GM12878 (cell line): ENCODE measurements around the gene COX17. TPM values are rescaled to one million over a fixed set of nuclear protein-coding genes. Genes with fewer than 3 reads are reported as not detected.

ENCODE experiments used
- ATAC-seq: fragments of 200-7000 bp; cut with Tn5 transposase; 3 replicates; pipeline ENCODE4 v1.9.1; 2020; ENCODE audit warnings: mild to moderate bottlenecking, moderate library complexity
- BruUV-seq: library from RNA; stranded (reverse); fragments of 400-500 nt; replicated peaks from 2 replicates; lab custom pipeline; 2021; lab: Mats Ljungman, UMichigan
- CTCF ChIA-PET: fragments of 300-600 bp; sonication (Branson Sonifier 250); formaldehyde crosslinking; extraction: SDS; loops from one replicate; lab custom pipeline; 2021; ENCODE audit warnings: inconsistent platforms; lab: Yijun Ruan, JAX
- POLR2A ChIA-PET: fragments of 350-600 bp; formaldehyde crosslinking; extraction: SDS; loops from one replicate; lab custom pipeline; 2021; ENCODE audit warnings: inconsistent platforms; lab: Charles Lee
- RAD21 ChIA-PET: fragments of 300-600 bp; sonication (Branson Sonifier 250); formaldehyde crosslinking; loops from one replicate; lab custom pipeline; 2023; ENCODE audit warnings: antibody characterized with exemption; ENCODE audit not compliant: unreplicated experiment; lab: Charles Lee
- SMC1A ChIA-PET: fragments of 300-600 bp; sonication (Branson Sonifier 250); formaldehyde crosslinking; loops from one replicate; lab custom pipeline; 2023; ENCODE audit not compliant: unreplicated experiment, uncharacterized antibody; lab: Charles Lee
- DNase-seq: peaks from one replicate; pipeline ENCODE4 v3.0.0-alpha.2; 2011; ENCODE audit warnings: low read depth, low spot score
- FAIRE-seq: peaks from 3 replicates; lab custom pipeline; 2011; peaks lifted over from hg19 to GRCh38; lab: Jason Lieb, UNC
- H2AFZ ChIP-seq: 2 replicates; pipeline ENCODE4 v1.6.0; 2011; ENCODE audit warnings: low read depth, low read length, control low read depth; ENCODE audit not compliant: control insufficient read depth
- H3K27ac ChIP-seq: 2 replicates; pipeline ENCODE4 v1.5.1; 2011; ENCODE audit warnings: control low read depth; ENCODE audit not compliant: control insufficient read depth, insufficient read depth
- H3K27me3 ChIP-seq, 2 experiments: replicated peaks in 1 of 2; 2 replicates each; pipeline versions ENCODE4 v1.6.0 to v1.6.1; 2011; ENCODE audit warnings: low read length in 1 of 2; ENCODE audit not compliant: control insufficient read depth in 2 of 2, insufficient read depth in 2 of 2
- H3K36me3 ChIP-seq, 2 experiments: 2 replicates each; pipeline ENCODE4 v1.5.1; 2011; ENCODE audit warnings: low read length in 1 of 2; ENCODE audit not compliant: control insufficient read depth in 2 of 2, insufficient read depth in 2 of 2
- H3K4me1 ChIP-seq: 2 replicates; pipeline ENCODE4 v1.6.1; 2011; ENCODE audit warnings: mild to moderate bottlenecking, low read length, moderate library complexity, mixed read lengths; ENCODE audit not compliant: control insufficient read depth, insufficient read depth
- H3K4me2 ChIP-seq: 2 replicates; pipeline ENCODE4 v1.6.0; 2011; ENCODE audit warnings: control low read depth; ENCODE audit not compliant: control insufficient read depth, insufficient read depth
- H3K4me3 ChIP-seq: fragments of 200-600 bp; sonication (generic); 2 replicates; pipeline ENCODE4 v1.5.1; 2016
- H3K79me2 ChIP-seq: 2 replicates; pipeline ENCODE4 v1.6.0; 2011; ENCODE audit warnings: low read length; ENCODE audit not compliant: control insufficient read depth, insufficient read depth
- H3K9ac ChIP-seq: 2 replicates; pipeline ENCODE4 v1.8.0; 2011; ENCODE audit warnings: low read length, control low read depth, mixed read lengths; ENCODE audit not compliant: control insufficient read depth, insufficient read depth
- H3K9me3 ChIP-seq: replicated peaks from 3 replicates; pipeline ENCODE4 v1.5.1; 2011; ENCODE audit warnings: mild to moderate bottlenecking, low read length; ENCODE audit not compliant: control insufficient read depth, insufficient read depth
- H4K20me1 ChIP-seq: 2 replicates; pipeline ENCODE4 v1.6.0; 2011; ENCODE audit not compliant: control insufficient read depth, insufficient read depth
- ATF3 ChIP-seq: IDR thresholded peaks from 2 replicates; pipeline ENCODE4 v1.6.1; 2011; ENCODE audit warnings: low read depth, mild to moderate bottlenecking, low read length, moderate library complexity, borderline replicate concordance; ENCODE audit errors: extremely low read depth
- ATF7 ChIP-seq: fragments of 450-650 bp; IDR thresholded peaks from 2 replicates; pipeline ENCODE4 v1.6.1; 2016; ENCODE audit warnings: low read depth, mild to moderate bottlenecking
- CBX5 ChIP-seq: sonication (generic); IDR thresholded peaks from 2 replicates; pipeline ENCODE4 v1.6.1; 2016; ENCODE audit warnings: low read depth, moderate library complexity, mild to moderate bottlenecking, inconsistent platforms
- EED ChIP-seq: sonication (generic); IDR thresholded peaks from 2 replicates; pipeline ENCODE4 v1.6.1; 2016; ENCODE audit warnings: antibody characterized with exemption, low read depth
- FOXM1 ChIP-seq: IDR thresholded peaks from 2 replicates; pipeline ENCODE4 v1.6.1; 2012; ENCODE audit warnings: low read depth, mild to moderate bottlenecking, inconsistent platforms, low read length, moderate library complexity
- IKZF1 ChIP-seq: fragments of 450-650 bp; conservative IDR thresholded peaks from 2 replicates; pipeline ENCODE4 v1.6.1; 2017; ENCODE audit warnings: antibody characterized with exemption, mild to moderate bottlenecking
- IKZF2 ChIP-seq, 2 experiments: fragments of 450-650 bp; IDR thresholded peaks; 2 replicates each; pipeline ENCODE4 v1.6.1; 2017; ENCODE audit warnings: mild to moderate bottlenecking in 2 of 2, moderate library complexity in 2 of 2
- LARP7 ChIP-seq: fragments of 450-650 bp; IDR thresholded peaks from 2 replicates; pipeline ENCODE4 v1.6.1; 2017; ENCODE audit warnings: mild to moderate bottlenecking
- MEF2A ChIP-seq: IDR thresholded peaks from 2 replicates; pipeline ENCODE4 v1.6.1; 2011; ENCODE audit warnings: low read depth, mild to moderate bottlenecking, low read length, moderate library complexity; ENCODE audit not compliant: insufficient read depth
- MYC ChIP-seq: IDR thresholded peaks from 2 replicates; pipeline ENCODE4 v1.6.1; 2011; ENCODE audit warnings: mild to moderate bottlenecking, low read length, moderate library complexity, inconsistent platforms; ENCODE audit not compliant: insufficient read depth, insufficient replicate concordance, insufficient read length, severe bottlenecking
- NBN ChIP-seq: fragments of 450-650 bp; IDR thresholded peaks from 2 replicates; pipeline ENCODE4 v1.6.1; 2016
- NFIC ChIP-seq: IDR thresholded peaks from 2 replicates; pipeline ENCODE4 v1.6.1; 2012; ENCODE audit warnings: low read depth, mild to moderate bottlenecking, inconsistent platforms, low read length, moderate library complexity
- NR2C2 ChIP-seq: IDR thresholded peaks from 2 replicates; pipeline ENCODE4 v1.6.1; 2011; ENCODE audit warnings: borderline replicate concordance, low read depth; ENCODE audit not compliant: control insufficient read depth, insufficient read length
- NRF1 ChIP-seq: conservative IDR thresholded peaks from 2 replicates; pipeline ENCODE4 v1.6.1; 2011; ENCODE audit warnings: mild to moderate bottlenecking, low read depth, low read length, improper control_type of control experiment
- POLR2AphosphoS5 ChIP-seq: IDR thresholded peaks from 2 replicates; pipeline ENCODE4 v1.6.1; 2011; ENCODE audit warnings: mild to moderate bottlenecking, low read length, inconsistent platforms
- RELA ChIP-seq: fragments of 450-650 bp; IDR thresholded peaks from 2 replicates; pipeline ENCODE4 v1.8.0; 2014; ENCODE audit warnings: borderline replicate concordance; ENCODE audit not compliant: partially characterized antibody
- RUNX3 ChIP-seq: IDR thresholded peaks from 2 replicates; pipeline ENCODE4 v1.6.1; 2012; ENCODE audit warnings: low read length, inconsistent platforms
- SUZ12 ChIP-seq: fragments of 200-600 bp; sonication (generic); IDR thresholded peaks from one replicate; pipeline ENCODE4 v1.6.1; 2018; ENCODE audit warnings: antibody characterized with exemption, mild to moderate bottlenecking; ENCODE audit not compliant: unreplicated experiment
- ZNF217 ChIP-seq: fragments of 450-650 bp; IDR thresholded peaks from 2 replicates; pipeline ENCODE4 v1.6.1; 2017; ENCODE audit warnings: antibody characterized with exemption, mild to moderate bottlenecking
- WGBS: methylation state at CpG from one replicate; pipeline ENCODE4 v1.1.6; 2016; ENCODE audit warnings: low lambda C conversion rate; ENCODE audit not compliant: insufficient replicate concordance, insufficient coverage; ENCODE audit errors: missing lambda C conversion rate; 5-methylcytosine and 5-hydroxymethylcytosine counted together
- in situ Hi-C: fragments of 300-500 bp; cut with MboI; formaldehyde crosslinking; loops from 9 replicates; pipeline ENCODE4 v1.14.3; 2018; ENCODE audit warnings: mixed read lengths
- intact Hi-C: fragments of 100-400 bp; cut with micrococcal nuclease; formaldehyde crosslinking; loops from one replicate; pipeline ENCODE4 v1.14.2; 2022; ENCODE audit not compliant: unreplicated experiment
- polyA plus RNA-seq, 11 experiments: library from polyadenylated mRNA; depleted of rRNA in 4 of 11; unstranded in 6 of 11; stranded (reverse) in 5 of 11; fragments of >200 nt; fragmentation: Nextera tagmentation in 4 of 11; fragmentation: Illumina TruSeq in 1 of 11; extraction: Ambion mirVana in 4 of 11; extraction: Trizol in 1 of 11; gene quantifications; 1 replicate in 1 of 11; 2 replicates in 10 of 11; pipeline versions ENCODE4 v1.2.1 to v1.2.3, GENCODE V29; 2011 to 2016; ENCODE audit warnings: inconsistent platforms in 2 of 11, missing spikeins in 2 of 11, low read depth in 1 of 11
- total RNA-seq, 4 experiments: library from RNA; depleted of rRNA in 3 of 4; stranded (reverse); fragments of >200 nt in 3 of 4; fragmentation: Illumina TruSeq in 1 of 4; extraction: Trizol in 1 of 4; gene quantifications; 2 replicates each; pipeline versions ENCODE4 v1.2.1 to v1.2.3, GENCODE V29; 2013 to 2021
- TF ChIP-seq, protein P1 (sequence below): IDR thresholded peaks from 2 replicates; pipeline ENCODE4 v1.6.1; 2012; ENCODE audit warnings: low read depth, low read length, improper control_type of control experiment
- TF ChIP-seq, protein P2 (sequence below): fragments of 450-650 bp; IDR thresholded peaks from 2 replicates; pipeline ENCODE4 v1.6.1; 2017; ENCODE audit warnings: mild to moderate bottlenecking, moderate library complexity

COX17 gene
- total and polyA plus RNA-seq, 10 of the 15 experiments (the other 5 are each of a cell fraction or from before 2014, with no cell fraction given): 111 to 717 (median 243) TPM

DNA sequence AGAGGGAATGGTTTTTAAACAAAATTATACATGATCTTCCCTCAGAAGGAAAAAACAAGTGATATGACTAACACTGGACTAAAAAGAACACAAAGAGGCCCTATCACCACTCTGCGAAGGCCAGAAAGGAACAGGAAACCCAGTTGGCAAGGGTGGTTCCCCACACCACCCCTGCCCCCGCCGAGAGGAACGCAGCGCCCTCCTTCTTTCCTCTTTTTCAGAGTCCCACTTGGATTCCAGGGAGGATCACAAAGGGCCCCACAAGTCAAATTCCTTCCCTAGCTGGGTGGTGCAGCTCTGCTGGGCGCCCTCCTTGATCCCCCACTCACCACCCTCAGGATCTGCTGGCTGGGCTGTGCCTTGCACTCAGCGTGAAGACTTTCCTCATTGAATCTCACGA lies 49.7 kb downstream of the COX17 start:
- peak; percentile 34 for DNase-seq
- CTCF ChIA-PET: interaction anchor here (0.5 to 3.5 kb wide), 15 partner anchors 9 to 356 kb away, joined by 3 to 42 read pairs (median 5); partner anchors contain the start of genes CD80 and COX17
- Histone ChIP-seq H3K36me3 (no peaks in the 10 kb centered on the region; a peak in 1 of 4 replicates), H3K4me2 (peak overlapping the region; percentile 60), H3K9me3 (peaks cover 2% of the 10 kb centered on the region; the same call in 1 of the 3 replicates), H3K27me3 (no peaks in the 10 kb centered on the region), H4K20me1 (no peaks in the 10 kb centered on the region), H3K27ac (peak overlapping the region; percentile 84), H3K4me1 (peaks cover 49% of the 10 kb centered on the region), H3K4me3 (0 out of 2 replicates have a peak overlapping the region, but pooled peaks have one; percentile 11), H3K79me2 (no peaks in the 10 kb centered on the region), H3K9ac (peak overlapping the region; percentile 41), H2AFZ (peak overlapping the region; percentile 71)
- ATAC-seq: peak; percentile 56
- SMC1A ChIA-PET: interaction anchor here (0.6 to 9.4 kb wide), 21 partner anchors 10 to 322 kb away, joined by 3 to 128 read pairs (median 5); partner anchors contain the start of gene COX17
- RAD21 ChIA-PET: interaction anchor here (1.1 to 7.8 kb wide), 11 partner anchors 9 to 129 kb away, joined by 3 to 103 read pairs (median 6); partner anchors contain the start of genes COX17 and TIMMDC1
- POLR2A ChIA-PET: interaction anchor here (1.3 to 6.1 kb wide), 6 partner anchors 10 to 67 kb away, joined by 3 to 103 read pairs (median 7); partner anchors contain the start of genes COX17 and PLA1A
- in situ Hi-C loops (no loop called here), intact Hi-C loops (no loop called here)
- 12% methylated on average over 8 of the region's 8 CpGs for WGBS
- no TSS peak for BruUV-seq
- no peak for FAIRE-seq
- TF ChIP-seq NFIC: peak; percentile 41; the same call in 1 of the 2 replicates
- peak; percentile 44 to 69; a peak in 3 of 4 replicates for TF ChIP-seq IKZF2 (IDR thresholded peaks at IDR 0.05)
- TF ChIP-seq POLR2AphosphoS5: 0 out of 2 replicates have a peak, but pooled peaks have one; percentile 4
- TF ChIP-seq RUNX3: no peak
- TF ChIP-seq EED: peak; percentile 71
- no peak for TF ChIP-seq ZNF217
- TF ChIP-seq MEF2A: 0 out of 2 replicates have a peak, but pooled peaks have one; percentile 5
- no peak for TF ChIP-seq MYC
- TF ChIP-seq ATF7: no peak
- TF ChIP-seq IKZF1: peak; percentile 50
- no peak for TF ChIP-seq FOXM1
- TF ChIP-seq LARP7: no peak
- peak; percentile 19 for TF ChIP-seq RELA
- TF ChIP-seq NRF1: no peak
- 0 out of 2 replicates have a peak, but pooled peaks have one; percentile 35 for TF ChIP-seq NBN
- TF ChIP-seq NR2C2: no peak
- TF ChIP-seq SUZ12: no peak
- TF ChIP-seq, protein P1, sequence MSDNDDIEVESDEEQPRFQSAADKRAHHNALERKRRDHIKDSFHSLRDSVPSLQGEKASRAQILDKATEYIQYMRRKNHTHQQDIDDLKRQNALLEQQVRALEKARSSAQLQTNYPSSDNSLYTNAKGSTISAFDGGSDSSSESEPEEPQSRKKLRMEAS: no peak
- TF ChIP-seq, protein P2, sequence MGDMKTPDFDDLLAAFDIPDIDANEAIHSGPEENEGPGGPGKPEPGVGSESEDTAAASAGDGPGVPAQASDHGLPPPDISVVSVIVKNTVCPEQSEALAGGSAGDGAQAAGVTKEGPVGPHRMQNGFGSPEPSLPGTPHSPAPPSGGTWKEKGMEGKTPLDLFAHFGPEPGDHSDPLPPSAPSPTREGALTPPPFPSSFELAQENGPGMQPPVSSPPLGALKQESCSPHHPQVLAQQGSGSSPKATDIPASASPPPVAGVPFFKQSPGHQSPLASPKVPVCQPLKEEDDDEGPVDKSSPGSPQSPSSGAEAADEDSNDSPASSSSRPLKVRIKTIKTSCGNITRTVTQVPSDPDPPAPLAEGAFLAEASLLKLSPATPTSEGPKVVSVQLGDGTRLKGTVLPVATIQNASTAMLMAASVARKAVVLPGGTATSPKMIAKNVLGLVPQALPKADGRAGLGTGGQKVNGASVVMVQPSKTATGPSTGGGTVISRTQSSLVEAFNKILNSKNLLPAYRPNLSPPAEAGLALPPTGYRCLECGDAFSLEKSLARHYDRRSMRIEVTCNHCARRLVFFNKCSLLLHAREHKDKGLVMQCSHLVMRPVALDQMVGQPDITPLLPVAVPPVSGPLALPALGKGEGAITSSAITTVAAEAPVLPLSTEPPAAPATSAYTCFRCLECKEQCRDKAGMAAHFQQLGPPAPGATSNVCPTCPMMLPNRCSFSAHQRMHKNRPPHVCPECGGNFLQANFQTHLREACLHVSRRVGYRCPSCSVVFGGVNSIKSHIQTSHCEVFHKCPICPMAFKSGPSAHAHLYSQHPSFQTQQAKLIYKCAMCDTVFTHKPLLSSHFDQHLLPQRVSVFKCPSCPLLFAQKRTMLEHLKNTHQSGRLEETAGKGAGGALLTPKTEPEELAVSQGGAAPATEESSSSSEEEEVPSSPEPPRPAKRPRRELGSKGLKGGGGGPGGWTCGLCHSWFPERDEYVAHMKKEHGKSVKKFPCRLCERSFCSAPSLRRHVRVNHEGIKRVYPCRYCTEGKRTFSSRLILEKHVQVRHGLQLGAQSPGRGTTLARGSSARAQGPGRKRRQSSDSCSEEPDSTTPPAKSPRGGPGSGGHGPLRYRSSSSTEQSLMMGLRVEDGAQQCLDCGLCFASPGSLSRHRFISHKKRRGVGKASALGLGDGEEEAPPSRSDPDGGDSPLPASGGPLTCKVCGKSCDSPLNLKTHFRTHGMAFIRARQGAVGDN: peak; percentile 60; the same call in 1 of the 2 replicates
- TF ChIP-seq ATF3: no peak
- no peak for TF ChIP-seq CBX5
